H1 (cell line): Measurements from ENCODE around the gene FXR2.

Experiments used
- EZH2 ChIP-seq: fragments of 200-600 bp; sonication (generic); IDR thresholded peaks from 2 replicates; pipeline ENCODE4 v1.7.1; 2012; ENCODE audit warnings: low read depth, mild to moderate bottlenecking, moderate library complexity, low read length, inconsistent platforms; ENCODE audit not compliant: severe bottlenecking
- JUND ChIP-seq: IDR thresholded peaks from 2 replicates; pipeline ENCODE4 v1.6.1; 2011; ENCODE audit warnings: mild to moderate bottlenecking, improper control_type of control experiment, low read length
- POLR2AphosphoS5 ChIP-seq: IDR thresholded peaks from 2 replicates; pipeline ENCODE4 v1.6.1; 2011; ENCODE audit warnings: low read depth, low read length
- RAD21 ChIP-seq, 2 experiments: IDR thresholded peaks in 1 of 2; conservative IDR thresholded peaks in 1 of 2; 2 replicates each; pipeline ENCODE4 v1.6.1; 2011; ENCODE audit warnings: low read depth in 2 of 2, low read length in 2 of 2, improper control_type of control experiment in 1 of 2, inconsistent platforms in 1 of 2, mild to moderate bottlenecking in 1 of 2, moderate library complexity in 1 of 2
- TF ChIP-seq, protein P1 (sequence below): IDR thresholded peaks from 2 replicates; pipeline ENCODE4 v1.6.1; 2012; ENCODE audit warnings: inconsistent platforms
- TF ChIP-seq, protein P2 (sequence below), 3 experiments: IDR thresholded peaks; 1 replicate in 2 of 3; 2 replicates in 1 of 3; pipeline versions ENCODE4 v1.5.1 to v1.6.1; 2011; ENCODE audit warnings: low read length in 3 of 3, mild to moderate bottlenecking in 3 of 3, inconsistent platforms in 2 of 3, low read depth in 1 of 3, moderate library complexity in 1 of 3; ENCODE audit not compliant: insufficient read depth in 1 of 3; ENCODE audit errors: control extremely low read depth in 1 of 3

DNA sequence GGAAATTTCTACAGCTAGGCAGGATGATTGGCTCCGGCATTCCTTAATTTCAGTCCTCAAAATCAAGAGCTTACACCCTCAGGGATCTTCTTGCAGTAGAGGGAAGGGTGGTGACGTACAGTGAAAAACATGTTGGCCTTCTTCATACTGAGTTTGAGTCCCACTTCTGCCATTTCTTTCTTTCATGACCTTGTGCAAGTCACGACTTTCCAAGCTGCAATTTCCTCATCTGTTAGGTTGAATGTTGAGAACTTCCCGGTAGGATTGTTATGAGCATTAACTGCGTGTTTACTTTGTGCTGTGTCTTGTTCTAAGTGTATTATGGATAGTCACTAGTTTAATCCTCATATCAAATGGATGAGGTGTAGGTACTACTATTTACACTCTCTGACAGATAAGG lies 45.1 kb downstream of the FXR2 start:
- TF ChIP-seq POLR2AphosphoS5 (no peak), RAD21 (IDR thresholded peaks at IDR 0.05 in 1 of 2, conservative IDR thresholded peaks at IDR 0.05 in 1 of 2; ENCODE audit: low read depth in 2 of 2, low read length in 2 of 2) (no peak), EZH2 (no peak), JUND (no peak)
- TF ChIP-seq, protein P1, sequence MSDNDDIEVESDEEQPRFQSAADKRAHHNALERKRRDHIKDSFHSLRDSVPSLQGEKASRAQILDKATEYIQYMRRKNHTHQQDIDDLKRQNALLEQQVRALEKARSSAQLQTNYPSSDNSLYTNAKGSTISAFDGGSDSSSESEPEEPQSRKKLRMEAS: no peak
- TF ChIP-seq, protein P2, sequence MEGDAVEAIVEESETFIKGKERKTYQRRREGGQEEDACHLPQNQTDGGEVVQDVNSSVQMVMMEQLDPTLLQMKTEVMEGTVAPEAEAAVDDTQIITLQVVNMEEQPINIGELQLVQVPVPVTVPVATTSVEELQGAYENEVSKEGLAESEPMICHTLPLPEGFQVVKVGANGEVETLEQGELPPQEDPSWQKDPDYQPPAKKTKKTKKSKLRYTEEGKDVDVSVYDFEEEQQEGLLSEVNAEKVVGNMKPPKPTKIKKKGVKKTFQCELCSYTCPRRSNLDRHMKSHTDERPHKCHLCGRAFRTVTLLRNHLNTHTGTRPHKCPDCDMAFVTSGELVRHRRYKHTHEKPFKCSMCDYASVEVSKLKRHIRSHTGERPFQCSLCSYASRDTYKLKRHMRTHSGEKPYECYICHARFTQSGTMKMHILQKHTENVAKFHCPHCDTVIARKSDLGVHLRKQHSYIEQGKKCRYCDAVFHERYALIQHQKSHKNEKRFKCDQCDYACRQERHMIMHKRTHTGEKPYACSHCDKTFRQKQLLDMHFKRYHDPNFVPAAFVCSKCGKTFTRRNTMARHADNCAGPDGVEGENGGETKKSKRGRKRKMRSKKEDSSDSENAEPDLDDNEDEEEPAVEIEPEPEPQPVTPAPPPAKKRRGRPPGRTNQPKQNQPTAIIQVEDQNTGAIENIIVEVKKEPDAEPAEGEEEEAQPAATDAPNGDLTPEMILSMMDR (IDR thresholded peaks at IDR 0.05; ENCODE audit: control extremely low read depth in 1 of 3, insufficient read depth in 1 of 3, low read depth in 1 of 3, low read length in 3 of 3): no peak
